H1 (cell line): ENCODE data around the gene GARNL3. TPM values are rescaled to one million over a fixed set of nuclear protein-coding genes. Genes with fewer than 3 reads are reported as not detected.

Experiments used
- CBX8 ChIP-seq: fragments of 300-800, 300-1000 bp; sonication (generic); IDR thresholded peaks from 2 replicates; pipeline ENCODE4 v1.7.1; 2016; ENCODE audit warnings: low read depth, low read length, borderline replicate concordance
- EGR1 ChIP-seq: IDR thresholded peaks from 2 replicates; pipeline ENCODE4 v1.6.1; 2011; ENCODE audit warnings: low read depth, low read length, borderline replicate concordance
- HDAC2 ChIP-seq, 2 experiments: fragments of 300-600 bp in 1 of 2; sonication (generic) in 1 of 2; IDR thresholded peaks; 2 replicates each; pipeline ENCODE4 v1.6.1; 2011 to 2012; ENCODE audit warnings: low read depth in 2 of 2, low read length in 2 of 2, mild to moderate bottlenecking in 2 of 2, moderate library complexity in 2 of 2, borderline replicate concordance in 1 of 2, inconsistent platforms in 1 of 2
- NRF1 ChIP-seq: IDR thresholded peaks from 2 replicates; pipeline ENCODE4 v1.6.1; 2011; ENCODE audit warnings: mild to moderate bottlenecking, low read depth, low read length, improper control_type of control experiment
- polyA plus RNA-seq, 7 experiments: library from polyadenylated mRNA; depleted of rRNA in 3 of 7; stranded (reverse) in 5 of 7; unstranded in 2 of 7; fragments of >200 nt in 5 of 7; fragments of 200-250 nt in 2 of 7; gene quantifications; 1 replicate in 5 of 7; 2 replicates in 1 of 7; 4 replicates in 1 of 7; pipeline versions ENCODE4 v1.2.1 to v1.2.3, GENCODE V29; 2011 to 2013; ENCODE audit warnings: missing spikeins in 2 of 7, mixed read lengths in 2 of 7
- total RNA-seq: library from RNA; stranded (reverse); fragmentation: NEBNext Ultra II Directional; extraction: Animal tissue kit (Norgen Biotek cat#: 25700); gene quantifications from 2 replicates; pipeline ENCODE4 v1.2.1, GENCODE V29; 2021

GARNL3 gene
- total and polyA plus RNA-seq, 2 of the 8 experiments (the other 6 are each of a cell fraction or from before 2014, with no cell fraction given), result 6.5 to 18.3 TPM

- TF ChIP-seq NRF1, result no peak
- TF ChIP-seq CBX8, result no peak
- TF ChIP-seq EGR1, result no peak
- TF ChIP-seq HDAC2 (IDR thresholded peaks at IDR 0.05; ENCODE audit: borderline replicate concordance in 1 of 2, low read depth in 2 of 2, low read length in 2 of 2), result no peak
These were observed 150.6 kb downstream of the GARNL3 start (continued) for GRCh38 chr9:127415141-127415540.
